Neutrophil (primary cell): Measurements from ENCODE around the gene TIGD1.

Experiments used
- H3K27ac ChIP-seq: fragments of 200-600 bp; sonication (generic); 2 replicates; pipeline ENCODE4 v1.5.1; 2016; ENCODE audit warnings: mild to moderate bottlenecking, moderate library complexity
- H3K27me3 ChIP-seq: fragments of 200-600 bp; sonication (generic); 2 replicates; pipeline ENCODE4 v1.6.0; 2016; ENCODE audit warnings: mild to moderate bottlenecking
- H3K36me3 ChIP-seq: fragments of 200-600 bp; sonication (generic); 2 replicates; pipeline ENCODE4 v1.5.1; 2017
- H3K4me1 ChIP-seq, 2 experiments: fragments of 200-600 bp in 1 of 2; sonication (generic) in 1 of 2; 1 replicate in 1 of 2; 2 replicates in 1 of 2; pipeline versions ENCODE4 v1.5.1 to v1.6.1; 2013 to 2016; ENCODE audit warnings: low read depth in 1 of 2, low read length in 1 of 2, mild to moderate bottlenecking in 1 of 2, moderate library complexity in 1 of 2; ENCODE audit not compliant: control insufficient read depth in 1 of 2, insufficient read depth in 1 of 2
- H3K4me3 ChIP-seq, 2 experiments: fragments of 200-600 bp in 1 of 2; sonication (generic) in 1 of 2; 1 replicate in 1 of 2; 2 replicates in 1 of 2; pipeline ENCODE4 v1.5.1; 2013 to 2016; ENCODE audit warnings: low read depth in 1 of 2, low read length in 1 of 2, mild to moderate bottlenecking in 1 of 2, moderate library complexity in 1 of 2
- H3K9me3 ChIP-seq: fragments of 200-600 bp; sonication (generic); 2 replicates; pipeline ENCODE4 v1.5.1; 2016
- TF ChIP-seq, protein P1 (sequence below): fragments of 200-600 bp; sonication (generic); IDR thresholded peaks from 2 replicates; pipeline ENCODE4 v1.5.1; 2016; ENCODE audit warnings: antibody characterized with exemption

TIGD1 gene

DNA sequence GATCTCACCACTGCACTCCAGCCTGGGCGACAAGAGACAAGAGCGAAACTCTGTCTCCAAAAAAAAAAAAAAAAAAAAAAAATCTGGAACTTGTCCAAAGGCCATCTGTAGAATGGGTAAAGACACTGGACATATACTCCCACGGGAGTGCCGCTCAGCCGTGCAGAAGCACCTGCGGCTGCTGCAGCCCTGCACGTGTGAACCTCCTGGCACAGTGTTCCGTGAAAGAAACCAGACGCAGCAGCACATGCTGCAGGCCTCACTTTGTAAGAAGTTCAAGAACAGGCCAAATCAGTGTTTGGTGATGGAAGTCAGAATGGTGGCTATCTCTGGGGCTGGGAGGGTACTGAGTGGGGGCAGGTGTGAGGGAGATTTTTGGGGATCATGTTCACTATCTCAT is 17.9 kb downstream of the TIGD1 start:
- H3K27ac ChIP-seq: no peak overlapping the region
- no peak overlapping the region for H3K4me3 ChIP-seq
- TF ChIP-seq, protein P1, sequence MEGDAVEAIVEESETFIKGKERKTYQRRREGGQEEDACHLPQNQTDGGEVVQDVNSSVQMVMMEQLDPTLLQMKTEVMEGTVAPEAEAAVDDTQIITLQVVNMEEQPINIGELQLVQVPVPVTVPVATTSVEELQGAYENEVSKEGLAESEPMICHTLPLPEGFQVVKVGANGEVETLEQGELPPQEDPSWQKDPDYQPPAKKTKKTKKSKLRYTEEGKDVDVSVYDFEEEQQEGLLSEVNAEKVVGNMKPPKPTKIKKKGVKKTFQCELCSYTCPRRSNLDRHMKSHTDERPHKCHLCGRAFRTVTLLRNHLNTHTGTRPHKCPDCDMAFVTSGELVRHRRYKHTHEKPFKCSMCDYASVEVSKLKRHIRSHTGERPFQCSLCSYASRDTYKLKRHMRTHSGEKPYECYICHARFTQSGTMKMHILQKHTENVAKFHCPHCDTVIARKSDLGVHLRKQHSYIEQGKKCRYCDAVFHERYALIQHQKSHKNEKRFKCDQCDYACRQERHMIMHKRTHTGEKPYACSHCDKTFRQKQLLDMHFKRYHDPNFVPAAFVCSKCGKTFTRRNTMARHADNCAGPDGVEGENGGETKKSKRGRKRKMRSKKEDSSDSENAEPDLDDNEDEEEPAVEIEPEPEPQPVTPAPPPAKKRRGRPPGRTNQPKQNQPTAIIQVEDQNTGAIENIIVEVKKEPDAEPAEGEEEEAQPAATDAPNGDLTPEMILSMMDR: no peak
- H3K36me3 ChIP-seq: no peaks in the 10 kb centered on the region
- no peaks in the 10 kb centered on the region for H3K4me1 ChIP-seq
- peaks cover 18% of the 10 kb centered on the region for H3K27me3 ChIP-seq
- H3K9me3 ChIP-seq: no peaks in the 10 kb centered on the region

DNA sequence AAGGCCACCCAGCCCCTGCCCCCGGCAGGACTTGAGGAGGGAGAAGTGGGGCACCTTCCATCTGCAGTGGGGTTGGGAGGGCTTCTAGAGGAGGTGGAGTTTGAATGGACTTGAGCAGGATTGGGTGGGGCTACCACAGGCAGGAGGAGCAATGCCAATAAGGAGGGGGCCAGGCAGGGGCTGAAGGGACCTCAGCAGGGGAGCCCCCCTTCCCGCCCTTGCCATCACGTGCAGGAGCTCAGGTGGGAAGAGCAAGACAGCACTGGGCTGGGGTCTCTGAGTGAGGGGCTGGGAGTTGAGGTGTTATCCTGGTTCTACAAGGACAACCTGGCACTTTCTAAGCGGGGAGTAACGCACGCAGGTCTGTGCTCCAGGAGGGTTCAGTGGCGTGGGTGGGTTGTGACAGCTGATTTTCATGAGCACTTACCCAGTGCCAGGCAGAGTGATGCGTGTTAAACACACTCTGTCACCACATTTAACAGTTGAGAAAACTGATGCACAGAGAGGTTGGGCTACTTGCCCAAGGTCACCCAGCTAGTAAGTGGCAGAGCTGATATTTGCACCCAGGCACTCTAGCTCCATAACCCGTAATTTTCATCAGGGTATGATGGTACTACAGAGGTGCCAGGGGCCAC is 19.6 kb downstream of the TIGD1 start:
- Histone ChIP-seq H3K36me3 (no peaks in the 10 kb centered on the region), H3K9me3 (no peaks in the 10 kb centered on the region), H3K27ac (no peak overlapping the region), H3K27me3 (peaks cover 35% of the 10 kb centered on the region), H3K4me3 (no peak overlapping the region), H3K4me1 (no peaks in the 10 kb centered on the region)
- TF ChIP-seq, protein P1: no peak

DNA sequence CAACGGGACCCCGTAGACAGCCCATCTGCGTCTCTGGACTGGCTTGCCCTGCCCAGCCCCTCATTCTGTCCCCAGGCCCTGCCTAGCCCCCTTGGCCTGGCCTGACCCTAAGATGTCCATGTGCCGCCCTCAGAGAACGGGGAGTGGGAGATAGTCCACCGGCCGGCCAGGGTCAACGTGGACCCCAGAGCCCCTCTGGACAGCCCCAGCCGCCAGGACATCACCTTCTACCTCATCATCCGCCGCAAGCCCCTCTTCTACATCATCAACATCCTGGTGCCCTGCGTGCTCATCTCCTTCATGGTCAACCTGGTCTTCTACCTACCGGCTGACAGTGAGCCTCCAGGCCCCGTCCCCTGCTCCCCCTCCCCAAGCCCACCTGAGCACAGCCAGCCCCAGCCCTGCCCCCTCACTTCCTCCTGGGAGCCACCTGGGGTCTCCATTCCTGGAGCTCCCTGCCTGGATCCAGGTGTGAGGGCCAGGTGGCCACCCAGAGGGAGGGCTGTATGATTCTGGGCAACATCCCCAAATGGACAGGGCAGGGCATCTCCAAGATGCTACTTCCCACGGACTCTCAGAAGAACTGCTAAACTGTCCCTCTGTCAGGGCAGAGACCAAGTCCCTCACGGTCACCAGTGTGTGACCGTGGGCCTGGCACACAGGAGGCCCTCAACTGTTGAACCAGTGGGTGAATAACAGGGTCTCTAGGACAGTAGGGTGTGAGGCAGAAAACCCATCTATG is 20.4 kb downstream of the TIGD1 start:
- no peaks in the 10 kb centered on the region for H3K4me1 ChIP-seq
- TF ChIP-seq, protein P1: no peak
- no peaks in the 10 kb centered on the region for H3K36me3 ChIP-seq
- H3K9me3 ChIP-seq: no peaks in the 10 kb centered on the region
- peaks cover 42% of the 10 kb centered on the region for H3K27me3 ChIP-seq
- no peak overlapping the region for H3K27ac ChIP-seq
- no peak overlapping the region for H3K4me3 ChIP-seq

DNA sequence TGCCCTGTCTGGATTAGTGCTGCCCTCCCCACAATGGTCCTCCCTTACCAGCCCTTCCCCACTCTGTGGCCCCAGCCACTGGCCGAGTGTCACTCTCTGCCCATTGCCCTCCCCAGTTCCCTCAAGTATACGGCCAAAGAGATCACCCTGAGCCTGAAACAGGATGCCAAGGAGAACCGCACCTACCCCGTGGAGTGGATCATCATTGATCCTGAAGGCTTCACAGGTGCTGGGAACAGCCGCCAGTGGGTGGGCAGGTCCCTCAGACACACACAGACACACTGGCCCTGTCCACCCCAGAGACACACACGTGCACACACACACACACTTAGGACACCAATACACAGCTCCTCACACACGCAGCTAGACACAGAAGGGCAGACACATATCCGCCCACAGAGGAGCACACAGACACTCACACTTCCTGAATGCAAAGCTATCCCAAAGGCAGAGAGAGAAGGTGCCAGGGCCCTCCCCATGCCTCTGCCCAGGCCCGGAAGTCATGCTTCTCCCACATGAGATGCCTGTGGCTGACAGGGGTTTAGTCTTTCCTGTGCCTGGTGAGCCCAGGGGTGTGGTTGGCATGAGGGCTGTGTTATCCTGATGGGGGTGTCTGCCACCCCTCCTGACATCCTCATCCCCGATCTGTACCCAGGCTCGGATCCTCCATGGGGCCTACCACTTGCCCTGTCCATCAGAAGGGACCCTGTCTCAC is 21.5 kb downstream of the TIGD1 start:
- Histone ChIP-seq H3K9me3 (no peaks in the 10 kb centered on the region), H3K4me1 (no peaks in the 10 kb centered on the region), H3K4me3 (no peak overlapping the region), H3K36me3 (no peaks in the 10 kb centered on the region), H3K27me3 (peaks cover 53% of the 10 kb centered on the region), H3K27ac (no peak overlapping the region)
- TF ChIP-seq, protein P1: no peak

DNA sequence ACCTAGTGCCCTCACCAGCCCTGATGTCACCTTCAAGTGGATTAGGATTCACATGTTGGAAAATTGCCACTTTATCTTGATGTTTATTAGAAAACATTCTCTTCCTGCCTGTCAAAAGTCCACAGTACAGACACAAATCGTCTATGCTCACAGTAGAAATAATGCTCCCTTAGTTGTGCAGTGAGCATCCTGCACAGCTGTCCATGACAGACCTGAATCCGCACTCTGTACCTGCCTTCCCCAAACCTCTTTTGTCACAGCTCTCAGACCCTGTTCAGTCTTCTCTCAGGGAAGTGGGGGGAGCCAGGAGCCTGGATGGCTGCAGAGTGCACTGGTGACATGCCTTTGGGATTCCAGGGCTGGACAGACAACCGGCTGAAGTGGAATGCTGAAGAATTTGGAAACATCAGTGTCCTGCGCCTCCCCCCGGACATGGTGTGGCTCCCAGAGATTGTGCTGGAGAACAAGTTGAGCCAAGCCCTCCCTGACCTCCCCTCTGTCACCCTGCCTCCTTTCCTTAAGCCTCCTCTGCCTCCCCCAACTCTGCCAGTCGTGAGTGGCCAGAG is 22.4 kb downstream of the TIGD1 start:
- Histone ChIP-seq H3K4me3 (no peak overlapping the region), H3K27me3 (peaks cover 62% of the 10 kb centered on the region), H3K9me3 (no peaks in the 10 kb centered on the region), H3K36me3 (no peaks in the 10 kb centered on the region), H3K27ac (no peak overlapping the region), H3K4me1 (no peaks in the 10 kb centered on the region)
- TF ChIP-seq, protein P1: no peak
